ENCODE results near the gene FGA. TPM values are rescaled to one million over a fixed set of nuclear protein-coding genes. Genes with fewer than 3 reads are reported as not detected.

FGA gene
- total and polyA plus RNA-seq, 2 of the 8 experiments (the other 6 are each of a cell fraction or from before 2014, with no cell fraction given) = not detected

- H3K23me2 ChIP-seq (ENCODE audit: low read depth, low read length) = no peaks in the 10 kb centered on the region
- no peak overlapping the region for H2BK15ac ChIP-seq (ENCODE audit: low read length)
- ChIA-PET POLR2A (ENCODE audit: partially characterized antibody) (no interaction called here), CTCF (ENCODE audit: partially characterized antibody) (interaction anchor here (1.0 to 5.6 kb wide), 9 partner anchors 9 to 33 kb away, joined by 3 to 30 read pairs (median 13); no protein-coding TSS in a partner anchor)
- H3K4ac ChIP-seq (replicated peaks; ENCODE audit: insufficient read length, low read depth, low read length) = no peak overlapping the region
- no peaks in the 10 kb centered on the region for H3K36me3 ChIP-seq (ENCODE audit: control insufficient read depth in 2 of 4, insufficient read depth in 4 of 4, low read length in 3 of 4)
- H2BK120ac ChIP-seq (replicated peaks; ENCODE audit: low read depth, low read length) = no peak overlapping the region
- no peak overlapping the region for H2BK12ac ChIP-seq (ENCODE audit: low read depth, low read length)
- H3K9me3 ChIP-seq (ENCODE audit: insufficient read depth in 2 of 2, low read depth in 1 of 2, low read length in 1 of 2) = no peaks in the 10 kb centered on the region
- TF ChIP-seq RAD21 (IDR thresholded peaks at IDR 0.05 in 1 of 2, conservative IDR thresholded peaks at IDR 0.05 in 1 of 2; ENCODE audit: low read depth in 2 of 2, low read length in 2 of 2) = no peak
- no peak for TF ChIP-seq ASH2L (IDR thresholded peaks at IDR 0.05; ENCODE audit: low read length)
- no peak for TF ChIP-seq EZH2 (IDR thresholded peaks at IDR 0.05; ENCODE audit: low read depth, low read length, severe bottlenecking)
- TF ChIP-seq CHD2 (IDR thresholded peaks at IDR 0.05; ENCODE audit: low read length) = no peak
- TF ChIP-seq, protein P1, sequence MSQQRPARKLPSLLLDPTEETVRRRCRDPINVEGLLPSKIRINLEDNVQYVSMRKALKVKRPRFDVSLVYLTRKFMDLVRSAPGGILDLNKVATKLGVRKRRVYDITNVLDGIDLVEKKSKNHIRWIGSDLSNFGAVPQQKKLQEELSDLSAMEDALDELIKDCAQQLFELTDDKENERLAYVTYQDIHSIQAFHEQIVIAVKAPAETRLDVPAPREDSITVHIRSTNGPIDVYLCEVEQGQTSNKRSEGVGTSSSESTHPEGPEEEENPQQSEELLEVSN (IDR thresholded peaks at IDR 0.05) = no peak
- no peak for TF ChIP-seq JUN (IDR thresholded peaks at IDR 0.05; ENCODE audit: low read depth, low read length)
- TF ChIP-seq TBP (IDR thresholded peaks at IDR 0.05; ENCODE audit: low read depth, low read length) = no peak
- TF ChIP-seq HDAC6 (IDR thresholded peaks at IDR 0.05; ENCODE audit: low read depth, low read length) = no peak
- TF ChIP-seq ZNF274 (IDR thresholded peaks at IDR 0.05; ENCODE audit: borderline replicate concordance, extremely low read depth, low read length) = no peak
- no peak overlapping the region for H2BK20ac ChIP-seq (ENCODE audit: low read length)
- H3K18ac ChIP-seq (ENCODE audit: extremely low read depth, low read length) = no peak overlapping the region
- H3K14ac ChIP-seq (ENCODE audit: insufficient read length) = no peak overlapping the region
- DNase-seq (ENCODE audit: low read depth in 1 of 2, low spot score in 2 of 2) (no peak), FAIRE-seq (no peak)
- no peak overlapping the region for H4K5ac ChIP-seq (ENCODE audit: insufficient read length, low read depth, low read length)
- H3K4me2 ChIP-seq (ENCODE audit: insufficient read depth in 1 of 2, low read depth in 2 of 2, low read length in 2 of 2) = no peak overlapping the region
- no peak overlapping the region for H3K9ac ChIP-seq (replicated peaks in 1 of 4; ENCODE audit: extremely low read depth in 1 of 4, low read depth in 3 of 4, low read length in 3 of 4)
- 0 out of 7 replicates have a peak, but pooled peaks cover 0 to 3% (median 0%) of the 10 kb centered on the region in 4 experiments for H3K4me1 ChIP-seq (replicated peaks in 1 of 4; ENCODE audit: control insufficient read depth in 3 of 4, insufficient read depth in 4 of 4, low read length in 3 of 4)
- no peak overlapping the region for H4K91ac ChIP-seq (replicated peaks; ENCODE audit: insufficient read length, low read length)
- no peaks in the 10 kb centered on the region for H3K79me1 ChIP-seq (ENCODE audit: low read depth, low read length)
- H3K23ac ChIP-seq (ENCODE audit: insufficient read length) = no peak overlapping the region
- H3K27me3 ChIP-seq (replicated peaks in 1 of 4; ENCODE audit: control insufficient read depth in 3 of 4, extremely low read depth in 1 of 4, insufficient read depth in 3 of 4, low read length in 3 of 4) = no peaks in the 10 kb centered on the region
- no peak overlapping the region for H3K4me3 ChIP-seq (ENCODE audit: extremely low read depth in 1 of 4, insufficient read depth in 2 of 4, low read depth in 3 of 4, low read length in 4 of 4)
- no peak overlapping the region for H2BK5ac ChIP-seq (ENCODE audit: low read depth, low read length)
- no peak overlapping the region for H2AK5ac ChIP-seq (ENCODE audit: low read depth, low read length)
- no peak overlapping the region for H3K27ac ChIP-seq (ENCODE audit: low read depth, low read length)
- no peak overlapping the region for H4K8ac ChIP-seq (ENCODE audit: extremely low read depth, insufficient read depth, low read length)
- H4K20me1 ChIP-seq (replicated peaks in 1 of 2; ENCODE audit: control insufficient read depth in 1 of 2, insufficient read depth in 2 of 2, low read length in 2 of 2) = no peaks in the 10 kb centered on the region
- 79% methylated on average over 2 of the region's 3 CpGs; no CpG with 5 or more reads in 1 of the 2 experiments for WGBS, 2 experiments (ENCODE audit: extremely low coverage in 1 of 2, insufficient coverage in 1 of 2, insufficient read length in 1 of 2, insufficient replicate concordance in 2 of 2, low coverage in 1 of 2, low lambda C conversion rate in 2 of 2, missing lambda C conversion rate in 1 of 2)
- no peaks in the 10 kb centered on the region for H3K79me2 ChIP-seq (ENCODE audit: control insufficient read depth in 1 of 2, insufficient read depth in 2 of 2, low read length in 2 of 2)
- H3K56ac ChIP-seq (replicated peaks; ENCODE audit: insufficient read length, low read depth, low read length) = no peak overlapping the region
- no peak overlapping the region for H2AFZ ChIP-seq (ENCODE audit: low read length)
Measured at GRCh38 chr4:154591890-154592289, 1.3 kb upstream of the FGA start.

All from H1 (cell line).